Kidney capillary endothelial cell (primary cell): ENCODE results near the gene GRIA1.
"Not testable (repeated sequence)": the region's sequence is repeated elsewhere in the genome, so short reads cannot be mapped to it uniquely, and the experiment has no call there.

Experiments used
- DNase-seq: peaks from one replicate; pipeline ENCODE4 v3.0.0-alpha.2; 2018; ENCODE audit warnings: low spot score

The GRIA1 gene

DNA sequence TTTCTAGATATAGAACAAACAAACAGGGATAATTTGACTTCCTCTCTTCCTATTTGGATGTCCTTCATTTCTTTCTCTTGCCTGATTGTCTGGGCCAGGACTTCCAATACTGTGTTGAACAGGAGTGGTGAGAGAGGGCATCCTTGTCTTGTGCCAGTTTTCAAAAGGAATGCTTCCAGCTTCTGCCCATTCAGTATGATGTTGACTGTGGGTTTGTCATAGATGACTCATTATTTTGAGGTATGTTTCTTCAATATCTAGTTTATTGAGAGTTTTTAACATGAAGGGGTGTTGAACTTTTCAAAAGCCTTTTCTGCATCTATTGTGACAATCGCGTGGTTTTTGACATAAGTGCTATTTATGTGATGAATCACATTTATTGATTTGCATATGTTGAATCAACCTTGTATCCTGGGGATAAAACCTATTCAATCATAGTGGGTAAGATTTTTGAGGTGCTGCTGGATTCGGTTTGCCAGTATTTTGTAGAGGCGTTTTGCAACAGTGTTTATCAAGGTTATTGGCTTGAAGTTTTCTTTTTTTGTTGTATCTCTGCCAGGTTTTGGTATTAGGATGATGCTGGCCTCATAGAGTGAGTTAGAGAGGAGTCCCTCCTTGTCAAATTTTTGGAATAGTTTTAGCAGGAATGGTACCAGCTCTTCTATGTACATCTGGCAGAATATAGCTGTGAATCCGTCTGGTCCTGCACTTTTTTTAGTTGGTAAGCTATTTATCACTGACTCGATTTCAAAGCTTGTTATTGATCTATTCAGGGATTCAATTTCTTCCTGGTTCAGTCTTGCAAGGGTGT lies 359.0 kb downstream of the GRIA1 start:
- DNase-seq, result not testable (repeated sequence)

DNA sequence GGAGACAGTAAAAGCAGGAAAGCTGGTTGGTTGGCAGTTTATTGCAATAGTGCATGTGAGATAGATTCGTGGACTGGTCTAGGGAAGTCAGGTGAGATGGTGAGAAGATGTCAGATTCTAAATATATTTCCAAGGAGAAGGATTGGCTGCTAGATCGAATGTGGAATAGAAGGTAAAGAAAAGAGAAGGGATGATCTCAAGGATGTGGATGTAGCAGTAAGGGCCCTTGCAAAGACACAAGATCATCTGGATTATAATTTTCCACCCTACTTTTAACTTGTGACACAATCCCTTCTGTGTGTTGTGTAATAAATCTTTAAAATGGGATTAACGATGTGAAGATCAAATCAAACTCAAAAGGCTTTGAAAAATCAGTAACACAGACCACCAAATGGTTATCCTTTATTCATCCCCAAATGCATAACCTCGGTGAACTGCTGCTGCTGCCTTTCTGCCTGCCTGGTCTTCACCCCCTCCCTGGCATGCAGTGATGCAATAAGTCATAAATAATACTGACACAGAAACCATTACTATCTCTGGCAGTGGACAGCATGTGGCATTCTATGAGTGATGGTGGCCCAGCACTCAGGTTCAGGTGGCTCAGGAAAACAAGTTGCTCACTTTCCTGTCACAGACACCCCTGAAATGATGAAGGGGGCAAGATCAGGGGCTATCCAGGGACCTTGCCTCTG lies 369.9 kb downstream of the GRIA1 start:
- DNase-seq, result no peak

DNA sequence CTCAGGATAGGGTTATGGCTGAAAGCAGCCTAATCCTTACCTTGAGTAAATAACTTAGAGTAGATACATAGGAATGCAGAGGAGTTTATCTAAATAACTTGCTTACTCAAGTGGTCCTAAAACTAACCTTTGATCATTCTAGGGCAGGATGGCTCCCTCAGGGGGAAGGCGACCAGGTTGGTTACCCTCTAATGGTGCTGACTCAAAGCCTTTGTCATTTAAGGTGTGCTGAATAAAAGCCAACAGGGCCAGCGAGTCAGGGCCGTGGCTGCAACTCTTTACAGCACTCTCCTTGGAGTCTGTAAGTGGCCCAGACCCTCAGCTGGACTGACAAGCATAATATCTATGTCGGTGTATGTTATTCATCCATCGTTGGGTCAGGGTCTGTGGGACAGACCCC lies 372.4 kb downstream of the GRIA1 start:
- DNase-seq, result not testable (repeated sequence)
